Skeletal muscle cell (primary cell): Measurements from ENCODE around the gene TAOK1.

Experiments
- DNase-seq: peaks from one replicate; pipeline ENCODE4 v3.0.0-alpha.2; 2010; ENCODE audit warnings: low read depth
- H3K4me3 ChIP-seq: 2 replicates; pipeline ENCODE4 v1.5.1; 2011; ENCODE audit warnings: low read depth, mild to moderate bottlenecking, control low read depth, low read length, moderate library complexity

The TAOK1 gene

GRCh38 chr17:29576214-29577000 is 186.2 kb downstream of the TAOK1 start:
- no peak for DNase-seq
- no peak overlapping the region for H3K4me3 ChIP-seq

- H3K4me3 ChIP-seq, result no peak overlapping the region
- no peak for DNase-seq
Measured at GRCh38 chr17:29577001-29577370, 186.8 kb downstream of the TAOK1 start.

- H3K4me3 ChIP-seq, result no peak overlapping the region
- no peak for DNase-seq
Measured at GRCh38 chr17:29577385-29578211, 187.4 kb downstream of the TAOK1 start.

GRCh38 chr17:29578626-29579485 is 188.7 kb downstream of the TAOK1 start:
- no peak overlapping the region for H3K4me3 ChIP-seq
- DNase-seq, result no peak

- H3K4me3 ChIP-seq, result no peak overlapping the region
- DNase-seq, result no peak
Measured at GRCh38 chr17:29579866-29580771, 190.0 kb downstream of the TAOK1 start.

GRCh38 chr17:29581583-29582253 is 191.6 kb downstream of the TAOK1 start:
- H3K4me3 ChIP-seq, result no peak overlapping the region
- no peak for DNase-seq

- no peak for DNase-seq
- H3K4me3 ChIP-seq, result no peak overlapping the region
Measured at GRCh38 chr17:29582254-29582765, 192.1 kb downstream of the TAOK1 start.

- H3K4me3 ChIP-seq, result no peak overlapping the region
- no peak for DNase-seq
Measured at GRCh38 chr17:29582772-29583171, 192.6 kb downstream of the TAOK1 start.

- H3K4me3 ChIP-seq, result no peak overlapping the region
- DNase-seq, result no peak
Measured at GRCh38 chr17:29583324-29584248, 193.4 kb downstream of the TAOK1 start.

- H3K4me3 ChIP-seq, result no peak overlapping the region
- DNase-seq, result no peak
Measured at GRCh38 chr17:29584452-29585079, 194.4 kb downstream of the TAOK1 start.

GRCh38 chr17:29585080-29585751 is 195.1 kb downstream of the TAOK1 start:
- no peak for DNase-seq

GRCh38 chr17:29586676-29587469 is 196.7 kb downstream of the TAOK1 start:
- no peak overlapping the region for H3K4me3 ChIP-seq
- no peak for DNase-seq

More at GRCh38 chr17:29585080-29585751, 195.1 kb downstream of the TAOK1 start:
- no peak overlapping the region for H3K4me3 ChIP-seq

GRCh38 chr17:29587591-29587990 is 197.4 kb downstream of the TAOK1 start:
- H3K4me3 ChIP-seq, result peak overlapping the region; percentile 61
- no peak for DNase-seq

- peak overlapping the region; percentile 61 for H3K4me3 ChIP-seq
- DNase-seq, result no peak
Measured at GRCh38 chr17:29588017-29588561, 197.9 kb downstream of the TAOK1 start.
